Measurements from ENCODE around the gene VMP1.

Gene VMP1

DNA sequence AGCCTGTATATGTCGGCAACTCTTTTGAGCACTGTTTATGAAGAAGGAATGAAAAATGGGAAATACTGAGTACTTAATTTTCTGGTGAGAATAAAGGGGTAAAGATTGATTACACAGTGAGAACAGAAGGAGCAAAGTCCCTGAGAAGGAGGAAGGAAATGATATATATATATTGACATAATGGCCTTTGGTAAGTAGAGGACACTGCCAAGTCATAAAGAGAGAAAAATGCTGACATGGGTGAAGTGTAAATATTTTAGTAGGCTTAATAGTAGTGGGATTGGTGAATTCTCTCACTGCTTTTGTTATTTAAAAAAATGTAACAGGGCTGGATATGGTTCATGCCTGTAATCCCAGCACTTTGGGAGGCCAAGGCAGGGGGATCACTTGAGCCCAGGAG, 16.2 kb downstream of the VMP1 start:
- no peak for DNase-seq (ENCODE audit: low read depth in 1 of 2, low spot score in 1 of 2)
- no peak overlapping the region for H3K4me3 ChIP-seq (replicated peaks; ENCODE audit: insufficient read depth, low read length)
- H3K27ac ChIP-seq (replicated peaks), result no peak overlapping the region
- no peak for TF ChIP-seq SPI1 (IDR thresholded peaks at IDR 0.05; ENCODE audit: borderline replicate concordance, low read depth)
- no peak for TF ChIP-seq POLR2AphosphoS5 (IDR thresholded peaks at IDR 0.05; ENCODE audit: low read depth)
- no peak for TF ChIP-seq GABPA (IDR thresholded peaks at IDR 0.05; ENCODE audit: low read depth)
- TF ChIP-seq, protein P1, sequence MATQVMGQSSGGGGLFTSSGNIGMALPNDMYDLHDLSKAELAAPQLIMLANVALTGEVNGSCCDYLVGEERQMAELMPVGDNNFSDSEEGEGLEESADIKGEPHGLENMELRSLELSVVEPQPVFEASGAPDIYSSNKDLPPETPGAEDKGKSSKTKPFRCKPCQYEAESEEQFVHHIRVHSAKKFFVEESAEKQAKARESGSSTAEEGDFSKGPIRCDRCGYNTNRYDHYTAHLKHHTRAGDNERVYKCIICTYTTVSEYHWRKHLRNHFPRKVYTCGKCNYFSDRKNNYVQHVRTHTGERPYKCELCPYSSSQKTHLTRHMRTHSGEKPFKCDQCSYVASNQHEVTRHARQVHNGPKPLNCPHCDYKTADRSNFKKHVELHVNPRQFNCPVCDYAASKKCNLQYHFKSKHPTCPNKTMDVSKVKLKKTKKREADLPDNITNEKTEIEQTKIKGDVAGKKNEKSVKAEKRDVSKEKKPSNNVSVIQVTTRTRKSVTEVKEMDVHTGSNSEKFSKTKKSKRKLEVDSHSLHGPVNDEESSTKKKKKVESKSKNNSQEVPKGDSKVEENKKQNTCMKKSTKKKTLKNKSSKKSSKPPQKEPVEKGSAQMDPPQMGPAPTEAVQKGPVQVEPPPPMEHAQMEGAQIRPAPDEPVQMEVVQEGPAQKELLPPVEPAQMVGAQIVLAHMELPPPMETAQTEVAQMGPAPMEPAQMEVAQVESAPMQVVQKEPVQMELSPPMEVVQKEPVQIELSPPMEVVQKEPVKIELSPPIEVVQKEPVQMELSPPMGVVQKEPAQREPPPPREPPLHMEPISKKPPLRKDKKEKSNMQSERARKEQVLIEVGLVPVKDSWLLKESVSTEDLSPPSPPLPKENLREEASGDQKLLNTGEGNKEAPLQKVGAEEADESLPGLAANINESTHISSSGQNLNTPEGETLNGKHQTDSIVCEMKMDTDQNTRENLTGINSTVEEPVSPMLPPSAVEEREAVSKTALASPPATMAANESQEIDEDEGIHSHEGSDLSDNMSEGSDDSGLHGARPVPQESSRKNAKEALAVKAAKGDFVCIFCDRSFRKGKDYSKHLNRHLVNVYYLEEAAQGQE (IDR thresholded peaks at IDR 0.05; ENCODE audit: insufficient replicate concordance, low read depth), result no peak
- TF ChIP-seq, protein P2, sequence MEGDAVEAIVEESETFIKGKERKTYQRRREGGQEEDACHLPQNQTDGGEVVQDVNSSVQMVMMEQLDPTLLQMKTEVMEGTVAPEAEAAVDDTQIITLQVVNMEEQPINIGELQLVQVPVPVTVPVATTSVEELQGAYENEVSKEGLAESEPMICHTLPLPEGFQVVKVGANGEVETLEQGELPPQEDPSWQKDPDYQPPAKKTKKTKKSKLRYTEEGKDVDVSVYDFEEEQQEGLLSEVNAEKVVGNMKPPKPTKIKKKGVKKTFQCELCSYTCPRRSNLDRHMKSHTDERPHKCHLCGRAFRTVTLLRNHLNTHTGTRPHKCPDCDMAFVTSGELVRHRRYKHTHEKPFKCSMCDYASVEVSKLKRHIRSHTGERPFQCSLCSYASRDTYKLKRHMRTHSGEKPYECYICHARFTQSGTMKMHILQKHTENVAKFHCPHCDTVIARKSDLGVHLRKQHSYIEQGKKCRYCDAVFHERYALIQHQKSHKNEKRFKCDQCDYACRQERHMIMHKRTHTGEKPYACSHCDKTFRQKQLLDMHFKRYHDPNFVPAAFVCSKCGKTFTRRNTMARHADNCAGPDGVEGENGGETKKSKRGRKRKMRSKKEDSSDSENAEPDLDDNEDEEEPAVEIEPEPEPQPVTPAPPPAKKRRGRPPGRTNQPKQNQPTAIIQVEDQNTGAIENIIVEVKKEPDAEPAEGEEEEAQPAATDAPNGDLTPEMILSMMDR (IDR thresholded peaks at IDR 0.05; ENCODE audit: insufficient read depth, low read length), result no peak
- H3K27me3 ChIP-seq (ENCODE audit: insufficient read depth, poor library complexity, severe bottlenecking), result no peaks in the 10 kb centered on the region

DNA sequence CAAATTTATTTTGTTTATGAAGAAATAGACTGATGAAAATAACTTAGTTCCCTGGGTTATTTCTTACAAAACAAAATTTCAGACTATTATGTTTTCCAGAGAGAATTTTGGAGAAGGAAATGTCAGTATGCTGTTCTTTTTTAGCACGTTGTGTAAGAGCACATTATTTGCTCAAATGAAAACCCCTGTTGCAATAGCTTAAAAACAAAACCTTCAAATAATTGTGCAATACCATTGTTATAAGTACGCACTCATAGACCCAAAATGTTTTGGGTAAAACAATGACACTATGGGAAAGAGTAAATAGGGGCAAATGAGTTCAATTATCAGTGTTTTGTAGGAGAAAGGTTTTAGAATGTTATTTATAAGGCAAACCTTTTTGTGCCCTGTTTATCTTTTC, 18.2 kb downstream of the VMP1 start:
- TF ChIP-seq POLR2AphosphoS5 (IDR thresholded peaks at IDR 0.05; ENCODE audit: low read depth), result no peak
- TF ChIP-seq, protein P2 (IDR thresholded peaks at IDR 0.05; ENCODE audit: insufficient read depth, low read length), result no peak
- TF ChIP-seq SPI1 (IDR thresholded peaks at IDR 0.05; ENCODE audit: borderline replicate concordance, low read depth), result no peak
- no peak for TF ChIP-seq GABPA (IDR thresholded peaks at IDR 0.05; ENCODE audit: low read depth)
- TF ChIP-seq, protein P1 (IDR thresholded peaks at IDR 0.05; ENCODE audit: insufficient replicate concordance, low read depth), result no peak
- H3K4me3 ChIP-seq (replicated peaks; ENCODE audit: insufficient read depth, low read length), result no peak overlapping the region
- peak overlapping the region; percentile 46 for H3K27ac ChIP-seq (replicated peaks)
- no peaks in the 10 kb centered on the region for H3K27me3 ChIP-seq (ENCODE audit: insufficient read depth, poor library complexity, severe bottlenecking)
- DNase-seq (ENCODE audit: low read depth in 1 of 2, low spot score in 1 of 2), result peak; percentile 14 to 72

DNA sequence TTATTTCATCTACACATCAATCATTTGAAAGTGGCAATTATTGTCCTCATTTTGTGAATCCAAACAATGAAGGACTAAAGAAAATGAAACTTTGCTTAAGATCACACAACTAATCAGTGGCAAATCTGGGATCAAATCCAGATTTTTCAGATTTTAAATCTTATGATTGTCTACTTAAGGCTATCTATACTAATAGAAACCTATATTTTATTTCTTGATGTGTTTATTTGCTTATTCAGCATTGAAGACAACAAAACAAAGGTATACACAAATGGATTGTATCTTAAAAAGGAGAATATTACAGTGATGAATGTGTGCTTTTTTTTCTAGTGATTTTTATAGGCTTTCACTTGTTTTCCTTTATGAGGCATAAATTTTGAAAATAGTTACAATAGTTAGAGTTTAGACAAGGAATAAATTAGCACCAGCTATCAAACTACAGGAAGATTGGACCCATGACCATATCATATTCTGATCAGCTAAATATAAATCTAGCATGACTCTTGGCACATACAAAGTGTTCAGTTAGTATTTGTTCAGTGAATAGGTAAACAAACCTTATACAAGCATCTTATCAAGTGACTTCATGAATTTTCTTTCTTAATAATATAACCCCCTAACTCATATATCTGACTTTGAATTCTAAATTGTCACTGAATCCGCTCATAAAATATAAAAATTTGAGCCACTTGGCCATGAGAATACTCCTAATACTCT, 20.5 kb downstream of the VMP1 start:
- no peak overlapping the region; the same call in 1 of the 2 replicates for H3K27ac ChIP-seq (replicated peaks)
- TF ChIP-seq, protein P2 (IDR thresholded peaks at IDR 0.05; ENCODE audit: insufficient read depth, low read length), result no peak
- TF ChIP-seq, protein P1 (IDR thresholded peaks at IDR 0.05; ENCODE audit: insufficient replicate concordance, low read depth), result no peak
- TF ChIP-seq POLR2AphosphoS5 (IDR thresholded peaks at IDR 0.05; ENCODE audit: low read depth) (no peak), GABPA (IDR thresholded peaks at IDR 0.05; ENCODE audit: low read depth) (no peak), SPI1 (IDR thresholded peaks at IDR 0.05; ENCODE audit: borderline replicate concordance, low read depth) (no peak)
- H3K4me3 ChIP-seq (replicated peaks; ENCODE audit: insufficient read depth, low read length), result no peak overlapping the region
- DNase-seq (ENCODE audit: low read depth in 1 of 2, low spot score in 1 of 2), result no peak
- H3K27me3 ChIP-seq (ENCODE audit: insufficient read depth, poor library complexity, severe bottlenecking), result no peaks in the 10 kb centered on the region
